PC-3 (cell line): Measurements from ENCODE around the gene PALM2AKAP2.

ENCODE experiments used
- CTCF ChIP-seq: fragments of 300-600 bp; sonication (generic); conservative IDR thresholded peaks from 2 replicates; pipeline ENCODE4 v1.5.1; 2017; ENCODE audit warnings: antibody characterized with exemption, low read depth, mild to moderate bottlenecking, low read length
- EZH2 ChIP-seq: fragments of 300-600 bp; sonication (generic); IDR thresholded peaks from one replicate; pipeline ENCODE4 v1.6.1; 2017; ENCODE audit warnings: antibody characterized with exemption, mild to moderate bottlenecking, low read length; ENCODE audit not compliant: unreplicated experiment

DNA sequence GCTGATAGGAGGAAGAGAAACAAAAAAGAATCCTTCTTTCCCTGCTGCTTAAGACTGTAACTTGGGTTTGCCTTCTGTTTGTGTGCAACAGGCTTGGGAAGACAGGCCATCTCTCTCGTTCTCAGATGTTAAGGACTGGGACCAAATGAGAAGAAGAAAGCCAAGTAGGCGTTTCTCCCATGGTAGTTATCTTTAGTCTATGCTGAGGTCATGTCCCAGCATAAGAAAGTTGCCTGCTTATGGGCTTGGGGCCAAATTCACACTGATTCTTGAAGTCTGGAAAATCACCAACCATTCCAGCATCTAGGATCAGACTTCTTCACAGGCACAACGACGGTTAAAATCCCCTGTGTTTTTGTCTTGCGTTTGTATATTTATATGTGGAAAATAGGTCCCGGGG, 44.2 kb upstream of the PALM2AKAP2 start:
- no peak for TF ChIP-seq CTCF
- TF ChIP-seq EZH2, result no peak
